Keratinocyte (primary cell): Measurements from ENCODE around the gene PARP1. TPM values are rescaled to one million over a fixed set of nuclear protein-coding genes. Genes with fewer than 3 reads are reported as not detected.

Experiments
- DNase-seq: peaks from one replicate; pipeline ENCODE4 v3.0.0-alpha.2; 2011; ENCODE audit warnings: low read depth, missing footprints, low spot score
- FAIRE-seq: peaks from 2 replicates; lab custom pipeline; 2011; peaks lifted over from hg19 to GRCh38; lab: Jason Lieb, UNC
- H2AFZ ChIP-seq: 2 replicates; pipeline ENCODE4 v1.6.0; 2012; ENCODE audit warnings: low read length, control low read depth, inconsistent platforms; ENCODE audit not compliant: control insufficient read depth
- H3K27ac ChIP-seq: 2 replicates; pipeline ENCODE4 v1.5.1; 2011; ENCODE audit warnings: low read length; ENCODE audit not compliant: control insufficient read depth, insufficient read depth
- H3K27me3 ChIP-seq: 3 replicates; pipeline ENCODE4 v1.6.0; 2011; ENCODE audit warnings: low read length; ENCODE audit not compliant: control insufficient read depth, insufficient read depth; ENCODE audit errors: extremely low read depth
- H3K36me3 ChIP-seq, 2 experiments: 2 replicates in 1 of 2; 3 replicates in 1 of 2; pipeline ENCODE4 v1.5.1; 2011; ENCODE audit warnings: low read length in 2 of 2, mild to moderate bottlenecking in 1 of 2; ENCODE audit not compliant: control insufficient read depth in 2 of 2, insufficient read depth in 2 of 2; ENCODE audit errors: extremely low read depth in 1 of 2
- H3K4me1 ChIP-seq: 3 replicates; pipeline ENCODE4 v1.5.1; 2011; ENCODE audit warnings: low read length; ENCODE audit not compliant: control insufficient read depth, insufficient read depth; ENCODE audit errors: extremely low read depth
- H3K4me2 ChIP-seq: 3 replicates; pipeline ENCODE4 v1.6.0; 2011; ENCODE audit warnings: low read depth, low read length; ENCODE audit not compliant: control insufficient read depth, insufficient read depth; ENCODE audit errors: extremely low read depth
- H3K4me3 ChIP-seq, 3 experiments: fragments of 200-600 bp in 1 of 3; sonication (generic) in 1 of 3; 2 replicates in 2 of 3; 3 replicates in 1 of 3; pipeline ENCODE4 v1.5.1; 2011 to 2016; ENCODE audit warnings: low read length in 3 of 3, mild to moderate bottlenecking in 3 of 3, control low read depth in 2 of 3, inconsistent platforms in 1 of 3, low read depth in 1 of 3, mixed read lengths in 1 of 3, mixed run types in 1 of 3, moderate library complexity in 1 of 3; ENCODE audit not compliant: control insufficient read depth in 2 of 3, insufficient read depth in 2 of 3; ENCODE audit errors: extremely low read depth in 1 of 3
- H3K79me2 ChIP-seq: 2 replicates; pipeline ENCODE4 v1.6.0; 2012; ENCODE audit warnings: low read length; ENCODE audit not compliant: control insufficient read depth, insufficient read depth
- H3K9ac ChIP-seq: 3 replicates; pipeline ENCODE4 v1.6.0; 2011; ENCODE audit warnings: low read length; ENCODE audit not compliant: control insufficient read depth, insufficient read depth; ENCODE audit errors: extremely low read depth
- H3K9me1 ChIP-seq: 3 replicates; pipeline ENCODE4 v1.6.0; 2011; ENCODE audit warnings: low read length; ENCODE audit not compliant: control insufficient read depth, insufficient read depth; ENCODE audit errors: extremely low read depth
- H3K9me3 ChIP-seq: 2 replicates; pipeline ENCODE4 v1.5.1; 2012; ENCODE audit warnings: low read depth, low read length; ENCODE audit not compliant: control insufficient read depth
- H4K20me1 ChIP-seq: 3 replicates; pipeline ENCODE4 v1.6.0; 2011; ENCODE audit warnings: low read length; ENCODE audit not compliant: control insufficient read depth, insufficient read depth; ENCODE audit errors: extremely low read depth
- EZH2 ChIP-seq: IDR thresholded peaks from one replicate; pipeline ENCODE4 v1.6.1; 2012; ENCODE audit warnings: inconsistent platforms, mild to moderate bottlenecking, low read length, moderate library complexity
- dilution Hi-C: fragments of 300-500 bp; cut with MboI; formaldehyde crosslinking; loops from one replicate; pipeline ENCODE4 v1.7.0; 2020; ENCODE audit warnings: low sequenced_read_pairs; ENCODE audit not compliant: extremely low pct_ligation_motif_present
- polyA plus RNA-seq, 5 experiments: library from polyadenylated mRNA; depleted of rRNA in 3 of 5; stranded (reverse) in 3 of 5; stranded (forward) in 1 of 5; unstranded in 1 of 5; fragments of >200 nt; gene quantifications; 1 replicate in 1 of 5; 2 replicates in 3 of 5; 3 replicates in 1 of 5; pipeline versions ENCODE4 v1.2.1 to v1.2.3, GENCODE V29; 2011 to 2012; ENCODE audit warnings: missing spikeins in 2 of 5, low read depth in 1 of 5, low replicate concordance in 1 of 5
- TF ChIP-seq, protein P1 (sequence below), 3 experiments: IDR thresholded peaks in 1 of 3; conservative IDR thresholded peaks in 1 of 3; optimal IDR thresholded peaks in 1 of 3; 2 replicates in 2 of 3; 3 replicates in 1 of 3; pipeline versions ENCODE3 to v1.5.1; 2011; ENCODE audit warnings: low read length in 3 of 3, mild to moderate bottlenecking in 3 of 3, moderate library complexity in 2 of 3, control low read depth in 1 of 3, inconsistent platforms in 1 of 3; ENCODE audit not compliant: insufficient read depth in 2 of 3; ENCODE audit errors: extremely low read depth in 1 of 3

The PARP1 gene
- polyA plus RNA-seq, 1 donor (not counting 4 experiments of a cell fraction or from before 2014, with no cell fraction given) = 62.9 TPM

DNA sequence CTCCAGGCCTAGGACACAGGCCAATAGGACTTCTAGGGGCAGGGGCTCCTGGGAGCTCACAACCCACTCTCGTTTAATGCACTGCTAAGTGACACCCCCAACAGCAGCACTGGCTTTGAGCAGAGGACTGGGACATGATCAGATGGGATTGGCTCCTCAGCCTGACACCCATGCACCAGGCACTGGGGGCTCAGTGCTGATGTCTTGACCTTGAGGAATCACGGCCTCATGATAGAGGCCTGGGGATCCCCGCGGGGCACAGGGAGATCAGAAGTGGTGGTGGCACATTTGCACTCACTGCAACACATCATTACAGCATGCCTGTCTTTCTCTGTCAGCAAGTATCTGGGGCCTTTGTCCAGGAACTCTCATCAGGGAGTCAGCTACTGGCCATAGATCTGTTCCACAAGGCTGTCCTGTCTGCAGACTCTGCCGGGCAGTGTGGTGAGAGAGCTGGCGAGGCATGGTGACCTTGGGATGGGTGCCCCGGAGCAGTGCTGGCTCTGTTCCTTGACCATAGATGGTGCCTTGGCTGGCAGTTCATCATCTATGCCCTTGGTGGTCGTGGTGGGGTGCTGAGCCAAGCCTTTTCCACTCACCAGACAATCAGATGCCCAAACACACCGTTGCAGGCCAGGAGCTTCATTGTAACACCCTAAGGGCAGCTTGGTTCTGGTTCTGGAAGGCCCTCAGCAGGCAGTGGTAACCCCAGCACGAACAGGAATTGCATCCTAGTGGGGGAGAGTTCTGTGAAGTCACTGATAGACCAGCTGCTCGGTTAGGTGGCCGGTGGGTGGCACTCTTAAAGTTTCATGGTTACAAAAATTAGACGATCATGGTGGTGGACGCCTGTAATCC, 22.2 kb upstream of the PARP1 start:
- Histone ChIP-seq H3K36me3 (no peaks in the 10 kb centered on the region), H3K4me1 (peaks cover 6% of the 10 kb centered on the region), H3K4me3 (no peak overlapping the region), H2AFZ (no peak overlapping the region), H3K27me3 (peaks cover 2% of the 10 kb centered on the region), H3K27ac (no peak overlapping the region), H3K4me2 (no peak overlapping the region), H3K79me2 (no peaks in the 10 kb centered on the region), H4K20me1 (no peaks in the 10 kb centered on the region), H3K9me3 (no peaks in the 10 kb centered on the region), H3K9me1 (no peaks in the 10 kb centered on the region), H3K9ac (no peak overlapping the region)
- TF ChIP-seq EZH2 = no peak
- TF ChIP-seq, protein P1, sequence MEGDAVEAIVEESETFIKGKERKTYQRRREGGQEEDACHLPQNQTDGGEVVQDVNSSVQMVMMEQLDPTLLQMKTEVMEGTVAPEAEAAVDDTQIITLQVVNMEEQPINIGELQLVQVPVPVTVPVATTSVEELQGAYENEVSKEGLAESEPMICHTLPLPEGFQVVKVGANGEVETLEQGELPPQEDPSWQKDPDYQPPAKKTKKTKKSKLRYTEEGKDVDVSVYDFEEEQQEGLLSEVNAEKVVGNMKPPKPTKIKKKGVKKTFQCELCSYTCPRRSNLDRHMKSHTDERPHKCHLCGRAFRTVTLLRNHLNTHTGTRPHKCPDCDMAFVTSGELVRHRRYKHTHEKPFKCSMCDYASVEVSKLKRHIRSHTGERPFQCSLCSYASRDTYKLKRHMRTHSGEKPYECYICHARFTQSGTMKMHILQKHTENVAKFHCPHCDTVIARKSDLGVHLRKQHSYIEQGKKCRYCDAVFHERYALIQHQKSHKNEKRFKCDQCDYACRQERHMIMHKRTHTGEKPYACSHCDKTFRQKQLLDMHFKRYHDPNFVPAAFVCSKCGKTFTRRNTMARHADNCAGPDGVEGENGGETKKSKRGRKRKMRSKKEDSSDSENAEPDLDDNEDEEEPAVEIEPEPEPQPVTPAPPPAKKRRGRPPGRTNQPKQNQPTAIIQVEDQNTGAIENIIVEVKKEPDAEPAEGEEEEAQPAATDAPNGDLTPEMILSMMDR (optimal IDR thresholded peaks at IDR 0.05 in 1 of 3, IDR thresholded peaks at IDR 0.05 in 1 of 3, conservative IDR thresholded peaks at IDR 0.05 in 1 of 3; ENCODE audit: extremely low read depth in 1 of 3, insufficient read depth in 2 of 3, low read length in 3 of 3) = no peak
- dilution Hi-C loops = no loop called here
- FAIRE-seq (no peak), DNase-seq (no peak)

DNA sequence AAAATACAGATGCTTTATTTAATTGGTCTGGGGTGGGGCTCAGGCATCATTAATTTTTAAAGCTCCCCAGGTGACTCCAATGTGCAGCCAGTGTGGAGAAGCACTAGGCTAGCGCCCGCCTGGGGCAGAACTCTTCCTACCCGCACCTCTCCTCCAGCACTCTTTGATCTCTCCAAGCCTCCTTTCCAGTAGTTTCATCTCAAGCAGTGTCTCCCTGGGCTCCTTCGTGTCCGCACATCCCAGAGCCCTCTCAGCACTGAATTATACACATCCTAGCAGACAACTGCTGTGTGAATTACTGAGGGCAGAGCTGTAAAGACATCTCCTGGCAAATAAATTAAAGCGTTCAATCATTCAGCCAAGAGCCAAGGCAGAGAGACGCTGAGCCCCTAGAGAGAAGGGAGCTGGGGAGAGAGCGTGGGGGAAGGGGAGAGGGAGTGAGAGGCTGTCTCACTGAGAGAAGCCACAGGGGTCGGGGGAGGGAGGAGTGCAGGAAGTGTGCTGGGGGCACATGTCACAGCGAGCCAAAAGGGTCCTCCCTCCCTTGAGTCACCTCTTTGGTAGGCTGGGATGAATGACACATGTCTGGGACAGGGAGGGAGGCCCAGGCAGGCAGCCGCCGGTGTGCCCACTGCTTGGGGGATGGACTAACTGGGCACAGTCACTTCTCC, 21.0 kb upstream of the PARP1 start:
- Histone ChIP-seq H3K9me3 (no peaks in the 10 kb centered on the region), H3K79me2 (no peaks in the 10 kb centered on the region), H4K20me1 (no peaks in the 10 kb centered on the region), H3K4me3 (no peak overlapping the region), H3K9me1 (no peaks in the 10 kb centered on the region), H2AFZ (no peak overlapping the region), H3K9ac (no peak overlapping the region), H3K27ac (no peak overlapping the region), H3K4me2 (no peak overlapping the region), H3K27me3 (peaks cover 2% of the 10 kb centered on the region), H3K4me1 (peaks cover 6% of the 10 kb centered on the region), H3K36me3 (no peaks in the 10 kb centered on the region)
- FAIRE-seq = no peak
- TF ChIP-seq, protein P1 (optimal IDR thresholded peaks at IDR 0.05 in 1 of 3, IDR thresholded peaks at IDR 0.05 in 1 of 3, conservative IDR thresholded peaks at IDR 0.05 in 1 of 3; ENCODE audit: extremely low read depth in 1 of 3, insufficient read depth in 2 of 3, low read length in 3 of 3) = no peak
- TF ChIP-seq EZH2 = no peak
- dilution Hi-C loops = no loop called here
- DNase-seq = no peak
